Neural cell (in vitro differentiated cells): ENCODE results near the gene PTPRO.

ENCODE experiments used
- CTCF ChIP-seq: fragments of 450-650 bp; IDR thresholded peaks from 2 replicates; pipeline ENCODE4 v1.5.1; 2014; ENCODE audit warnings: antibody characterized with exemption, mild to moderate bottlenecking, moderate library complexity; ENCODE audit not compliant: poor library complexity, severe bottlenecking
- EP300 ChIP-seq: fragments of 450-650 bp; conservative IDR thresholded peaks from 2 replicates; pipeline ENCODE4 v1.6.1; 2014; ENCODE audit warnings: antibody characterized with exemption, mild to moderate bottlenecking, moderate library complexity; ENCODE audit not compliant: poor library complexity, severe bottlenecking
- EZH2 ChIP-seq: fragments of 200-600, 300-800 bp; shearing (Covaris generic), sonication (generic); IDR thresholded peaks from 2 replicates; pipeline ENCODE4 v1.6.1; 2014; ENCODE audit warnings: antibody characterized with exemption, low read length, borderline replicate concordance, mild to moderate bottlenecking; ENCODE audit not compliant: insufficient read depth, poor library complexity, severe bottlenecking
- MXI1 ChIP-seq: fragments of 450-650 bp; conservative IDR thresholded peaks from 2 replicates; pipeline ENCODE4 v1.6.1; 2014; ENCODE audit warnings: antibody characterized with exemption, mild to moderate bottlenecking; ENCODE audit not compliant: poor library complexity, severe bottlenecking
- POLR2AphosphoS5 ChIP-seq: IDR thresholded peaks from 2 replicates; pipeline ENCODE4 v1.6.1; 2012
- SMC3 ChIP-seq: fragments of 450-650 bp; conservative IDR thresholded peaks from 2 replicates; pipeline ENCODE4 v1.6.1; 2014; ENCODE audit warnings: antibody characterized with exemption, mild to moderate bottlenecking, moderate library complexity; ENCODE audit not compliant: poor library complexity
- TAF1 ChIP-seq: IDR thresholded peaks from 2 replicates; pipeline ENCODE4 v1.6.1; 2012; ENCODE audit warnings: low read depth

GRCh38 chr12:15528666-15529065, 206.4 kb downstream of the PTPRO start:
- TF ChIP-seq CTCF (no peak), MXI1 (no peak), POLR2AphosphoS5 (no peak), EP300 (no peak), SMC3 (no peak), EZH2 (no peak), TAF1 (no peak)
